Gastroesophageal sphincter (tissue), 4 donors: ENCODE measurements around the gene NKD2. TPM values are rescaled to one million over a fixed set of nuclear protein-coding genes. Genes with fewer than 3 reads are reported as not detected.

Experiments used
- ATAC-seq: fragments of 150-250 bp; one replicate; pipeline ENCODE4 v1.9.1; 2016; ENCODE audit warnings: mild to moderate bottlenecking, moderate library complexity
- H3K27ac ChIP-seq, 4 donors: fragments of 200-600 bp; sonication (generic) in 3 of 4; 1 replicate in 3 of 4; 2 replicates in 1 of 4; pipeline ENCODE4 v1.5.1; 2016 to 2019
- H3K27me3 ChIP-seq: fragments of 200-600 bp; sonication (generic); one replicate; pipeline ENCODE4 v1.5.1; 2019
- H3K36me3 ChIP-seq, 2 donors: fragments of 200-600 bp; sonication (generic); one replicate each; pipeline ENCODE4 v1.5.1; 2019; ENCODE audit warnings: control low read depth in 1 of 2
- H3K4me1 ChIP-seq, 3 donors: fragments of 200-600 bp; sonication (generic); 1 replicate in 2 of 3; 2 replicates in 1 of 3; pipeline ENCODE4 v1.5.1; 2016 to 2019; ENCODE audit warnings: control low read depth in 2 of 3
- H3K4me3 ChIP-seq, 2 donors: fragments of 200-600 bp; sonication (generic); one replicate each; pipeline ENCODE4 v1.5.1; 2019; ENCODE audit warnings: mild to moderate bottlenecking in 1 of 2, moderate library complexity in 1 of 2
- H3K9me3 ChIP-seq, 3 donors: fragments of 200-600 bp; sonication (generic); one replicate each; pipeline ENCODE4 v1.5.1; 2017 to 2019; ENCODE audit warnings: control low read depth in 2 of 3
- EP300 ChIP-seq: sonication (generic); formaldehyde crosslinking; IDR thresholded peaks from one replicate; pipeline ENCODE4 v1.6.1; 2017; ENCODE audit warnings: antibody characterized with exemption, mild to moderate bottlenecking
- POLR2A ChIP-seq, 2 donors: fragments of 450-650 bp; IDR thresholded peaks; one replicate each; pipeline ENCODE4 v1.6.1; 2017; ENCODE audit warnings: antibody characterized with exemption in 2 of 2, mild to moderate bottlenecking in 2 of 2, moderate library complexity in 1 of 2
- POLR2AphosphoS5 ChIP-seq: sonication (generic); formaldehyde crosslinking; IDR thresholded peaks from one replicate; pipeline ENCODE4 v1.6.1; 2017; ENCODE audit warnings: antibody characterized with exemption
- WGBS, 2 donors: methylation state at CpG; one replicate each; pipeline ENCODE4 v1.1.5; 2018; ENCODE audit warnings: low coverage in 1 of 2; 5-methylcytosine and 5-hydroxymethylcytosine counted together
- total RNA-seq, 4 donors: library from RNA; depleted of rRNA; stranded (reverse); fragments of >200 nt; gene quantifications; one replicate each; pipeline ENCODE4 v1.1.0, GENCODE V29; 2016
- TF ChIP-seq, protein P1 (sequence below), 4 experiments: fragments of 200-600 bp in 2 of 4; fragments of 450-650 bp in 2 of 4; sonication (generic) in 1 of 4; IDR thresholded peaks; one replicate each; pipeline ENCODE4 v1.5.1; 2017 to 2019; ENCODE audit warnings: antibody characterized with exemption in 4 of 4, mild to moderate bottlenecking in 2 of 4, moderate library complexity in 2 of 4

NKD2 gene
- total RNA-seq, 4 donors from 2014 or later, result 1.8 to 6.1 (median 1.9) TPM

GRCh38 chr5:1005904-1006655 lies 2.5 kb upstream of the NKD2 start:
- Histone ChIP-seq H3K4me1 (peaks cover 0 to 53% (median 17%) of the 10 kb centered on the region in 3 donors), H3K27ac (no peak overlapping the region), H3K27me3 (peaks cover 42% of the 10 kb centered on the region), H3K36me3 (no peaks in the 10 kb centered on the region), H3K9me3 (no peaks in the 10 kb centered on the region), H3K4me3 (no peak overlapping the region)
- TF ChIP-seq EP300 (no peak), POLR2AphosphoS5 (no peak), POLR2A (IDR thresholded peaks at IDR 0.05) (no peak)
- TF ChIP-seq, protein P1, sequence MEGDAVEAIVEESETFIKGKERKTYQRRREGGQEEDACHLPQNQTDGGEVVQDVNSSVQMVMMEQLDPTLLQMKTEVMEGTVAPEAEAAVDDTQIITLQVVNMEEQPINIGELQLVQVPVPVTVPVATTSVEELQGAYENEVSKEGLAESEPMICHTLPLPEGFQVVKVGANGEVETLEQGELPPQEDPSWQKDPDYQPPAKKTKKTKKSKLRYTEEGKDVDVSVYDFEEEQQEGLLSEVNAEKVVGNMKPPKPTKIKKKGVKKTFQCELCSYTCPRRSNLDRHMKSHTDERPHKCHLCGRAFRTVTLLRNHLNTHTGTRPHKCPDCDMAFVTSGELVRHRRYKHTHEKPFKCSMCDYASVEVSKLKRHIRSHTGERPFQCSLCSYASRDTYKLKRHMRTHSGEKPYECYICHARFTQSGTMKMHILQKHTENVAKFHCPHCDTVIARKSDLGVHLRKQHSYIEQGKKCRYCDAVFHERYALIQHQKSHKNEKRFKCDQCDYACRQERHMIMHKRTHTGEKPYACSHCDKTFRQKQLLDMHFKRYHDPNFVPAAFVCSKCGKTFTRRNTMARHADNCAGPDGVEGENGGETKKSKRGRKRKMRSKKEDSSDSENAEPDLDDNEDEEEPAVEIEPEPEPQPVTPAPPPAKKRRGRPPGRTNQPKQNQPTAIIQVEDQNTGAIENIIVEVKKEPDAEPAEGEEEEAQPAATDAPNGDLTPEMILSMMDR (IDR thresholded peaks at IDR 0.05), result no peak
- ATAC-seq, result no peak
- WGBS, 2 donors, result 87 to 92% methylated on average over 2 to 4 of the region's 13 CpGs

GRCh38 chr5:1006656-1007071 lies 1.9 kb upstream of the NKD2 start:
- 100% methylated on average over 1 of the region's 5 CpGs; no CpG with 5 or more reads in 1 of the 2 donors for WGBS, 2 donors
- Histone ChIP-seq H3K27ac (no peak overlapping the region), H3K27me3 (peaks cover 48% of the 10 kb centered on the region), H3K9me3 (no peaks in the 10 kb centered on the region), H3K4me1 (peaks cover 0 to 53% (median 17%) of the 10 kb centered on the region in 3 donors), H3K4me3 (no peak overlapping the region), H3K36me3 (no peaks in the 10 kb centered on the region)
- TF ChIP-seq, protein P1 (IDR thresholded peaks at IDR 0.05), result no peak
- TF ChIP-seq POLR2A (IDR thresholded peaks at IDR 0.05) (no peak), POLR2AphosphoS5 (no peak), EP300 (no peak)
- ATAC-seq, result no peak

DNA sequence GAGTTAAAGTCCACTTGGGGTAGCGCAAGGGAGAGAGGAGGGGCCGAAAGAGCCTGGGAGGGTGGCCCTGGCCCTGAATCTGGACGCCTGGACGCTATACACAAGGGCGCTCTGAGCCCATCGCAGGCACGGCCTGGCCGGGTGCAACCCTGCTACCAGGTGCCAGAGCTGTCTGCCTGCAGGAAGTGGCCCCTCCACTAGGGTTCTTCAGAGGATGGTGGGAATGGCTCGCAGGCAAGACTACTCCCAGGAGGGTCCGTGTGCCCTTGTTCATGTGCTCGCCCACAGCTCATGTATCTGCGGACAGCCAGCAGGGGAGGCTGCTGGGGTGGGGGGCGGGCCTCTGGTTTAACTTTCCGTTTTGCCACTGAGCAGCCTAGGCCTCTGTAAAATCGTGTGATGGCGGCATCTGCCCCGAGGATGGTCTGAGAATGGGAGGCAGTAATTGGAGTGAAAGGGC lies 1.4 kb upstream of the NKD2 start:
- TF ChIP-seq POLR2AphosphoS5, result no peak
- TF ChIP-seq, protein P1 (IDR thresholded peaks at IDR 0.05), result no peak
- TF ChIP-seq EP300, result no peak
- no peak for TF ChIP-seq POLR2A (IDR thresholded peaks at IDR 0.05)
- H3K9me3 ChIP-seq, result no peaks in the 10 kb centered on the region
- H3K27me3 ChIP-seq, result peaks cover 54% of the 10 kb centered on the region
- no peak for ATAC-seq
- no peak overlapping the region for H3K4me3 ChIP-seq
- H3K27ac ChIP-seq, result no peak overlapping the region
- WGBS, 2 donors, result 67% methylated on average over 3 of the region's 17 CpGs; no CpG with 5 or more reads in 1 of the 2 donors
- H3K36me3 ChIP-seq, result no peaks in the 10 kb centered on the region
- peaks cover 0 to 53% (median 17%) of the 10 kb centered on the region in 3 donors for H3K4me1 ChIP-seq

GRCh38 chr5:1007681-1008450 lies 736 bp upstream of the NKD2 start:
- H3K4me1 ChIP-seq, result peaks cover 0 to 53% (median 17%) of the 10 kb centered on the region in 3 donors
- peaks cover 55% of the 10 kb centered on the region for H3K27me3 ChIP-seq
- H3K9me3 ChIP-seq, result no peaks in the 10 kb centered on the region
- no peak for ATAC-seq
- TF ChIP-seq EP300 (no peak), POLR2AphosphoS5 (no peak), POLR2A (IDR thresholded peaks at IDR 0.05) (no peak)
- TF ChIP-seq, protein P1 (IDR thresholded peaks at IDR 0.05), result no peak
- H3K4me3 ChIP-seq, result no peak overlapping the region
- 65% methylated on average over 7 of the region's 23 CpGs; no CpG with 5 or more reads in 1 of the 2 donors for WGBS, 2 donors
- H3K27ac ChIP-seq, result no peak overlapping the region
- H3K36me3 ChIP-seq, result no peaks in the 10 kb centered on the region
